GM18511 (cell line): ENCODE measurements around the gene ANAPC16.
A peak's percentile ranks its signal among the peaks of the same experiment; 100 is the strongest.
"Not testable (repeated sequence)": the region's sequence is repeated elsewhere in the genome, so short reads cannot be mapped to it uniquely, and the experiment has no call there.

Source experiments
- ATAC-seq: cut with Tn5 transposase; IDR thresholded peaks from one replicate; pipeline ENCODE4 v1.9.1; 2021; ENCODE audit warnings: mild to moderate bottlenecking, moderate library complexity; ENCODE audit not compliant: unreplicated experiment

Gene ANAPC16

DNA sequence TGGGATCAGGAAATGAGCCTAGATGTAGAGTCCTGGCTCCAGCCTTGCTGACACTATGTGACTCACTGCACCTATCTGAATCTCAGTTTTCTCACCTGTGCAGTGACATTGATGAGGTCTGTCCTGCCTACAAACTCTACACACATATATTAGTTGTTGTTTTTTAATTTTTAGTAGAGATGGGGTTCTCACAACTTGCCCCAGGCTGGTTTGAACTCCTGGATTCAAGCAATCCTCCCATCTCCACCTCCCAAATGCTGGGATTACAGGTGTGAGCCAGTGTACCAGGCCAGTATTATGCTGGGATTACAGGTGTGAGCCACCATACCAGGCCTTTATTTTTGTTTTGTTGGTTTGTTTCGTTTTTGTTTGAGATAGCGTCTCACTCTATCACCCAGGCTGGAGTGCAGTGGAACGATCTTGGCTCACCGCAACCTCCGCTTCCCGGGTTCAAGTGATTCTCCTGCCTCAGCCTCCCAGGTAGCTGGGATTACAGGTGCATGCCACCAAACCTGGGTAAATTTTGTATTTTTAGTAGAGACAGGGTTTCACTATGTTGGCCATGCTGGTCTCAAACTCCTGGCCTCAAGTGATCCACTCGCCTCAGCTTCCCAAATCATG is 46.1 kb downstream of the ANAPC16 start:
- peak; percentile 8 for ATAC-seq

- ATAC-seq, result no peak
Measured at GRCh38 chr10:72263613-72264241, 47.9 kb downstream of the ANAPC16 start.

- no peak for ATAC-seq
Measured at GRCh38 chr10:72264536-72264935, 48.7 kb downstream of the ANAPC16 start.

GRCh38 chr10:72265508-72265907 is 49.7 kb downstream of the ANAPC16 start:
- no peak for ATAC-seq

- no peak for ATAC-seq
Measured at GRCh38 chr10:72265990-72266865, 50.4 kb downstream of the ANAPC16 start.

DNA sequence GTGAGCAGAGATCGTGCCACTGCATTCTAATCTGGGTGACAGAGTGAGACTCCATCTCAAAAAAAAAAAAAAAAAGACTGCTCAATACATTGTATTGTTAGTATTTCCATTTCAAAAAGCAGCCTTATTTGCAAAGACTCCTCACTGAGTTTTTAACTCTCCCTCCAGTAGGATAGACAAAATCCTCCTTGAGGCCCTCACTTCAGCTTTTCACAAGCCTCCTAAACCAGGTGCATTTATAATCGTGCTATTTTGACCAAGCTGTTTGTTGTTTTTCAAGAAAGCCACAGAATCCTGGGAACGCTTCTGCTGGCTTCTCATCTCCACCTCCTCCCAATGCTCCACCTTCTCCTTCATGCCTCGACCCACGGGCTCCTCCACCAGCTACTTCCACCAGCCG is 51.6 kb downstream of the ANAPC16 start:
- ATAC-seq, result no peak

- ATAC-seq, result no peak
Measured at GRCh38 chr10:72267819-72268399, 52.1 kb downstream of the ANAPC16 start.

- ATAC-seq, result not testable (repeated sequence)
Measured at GRCh38 chr10:72268475-72269200, 52.8 kb downstream of the ANAPC16 start.

DNA sequence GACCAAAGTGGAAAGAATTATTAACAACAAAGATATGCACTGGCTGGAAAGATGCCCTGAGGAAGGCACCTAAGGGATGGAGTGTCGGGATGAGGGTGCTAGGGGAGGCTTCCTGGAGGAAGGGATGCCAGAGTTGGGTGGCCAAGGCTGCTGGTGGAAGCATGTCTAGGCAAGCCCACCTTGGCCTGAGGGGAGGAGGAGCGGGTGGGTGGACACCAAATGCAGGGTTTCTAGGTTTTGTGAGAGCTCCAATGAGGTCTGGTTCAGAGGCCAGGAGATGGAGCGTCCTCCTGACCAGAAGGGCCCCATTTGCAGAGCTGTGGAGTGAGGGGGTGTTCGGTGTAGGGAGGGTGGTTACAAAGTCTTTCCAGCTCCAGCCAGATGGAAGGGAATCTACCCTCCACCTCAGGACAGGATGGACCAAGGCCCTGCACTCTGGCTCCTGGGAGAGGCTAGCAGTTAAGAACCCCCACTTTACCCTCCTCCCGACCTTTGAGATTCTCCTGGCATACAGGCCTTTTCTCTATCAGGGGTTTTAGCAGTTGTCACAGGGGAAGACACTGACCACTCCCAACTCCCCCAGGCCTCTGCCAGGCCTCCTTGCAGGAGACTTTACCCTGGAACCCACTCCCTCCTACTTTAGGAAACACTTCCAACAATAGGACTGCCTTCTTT is 54.9 kb downstream of the ANAPC16 start:
- ATAC-seq, result no peak

DNA sequence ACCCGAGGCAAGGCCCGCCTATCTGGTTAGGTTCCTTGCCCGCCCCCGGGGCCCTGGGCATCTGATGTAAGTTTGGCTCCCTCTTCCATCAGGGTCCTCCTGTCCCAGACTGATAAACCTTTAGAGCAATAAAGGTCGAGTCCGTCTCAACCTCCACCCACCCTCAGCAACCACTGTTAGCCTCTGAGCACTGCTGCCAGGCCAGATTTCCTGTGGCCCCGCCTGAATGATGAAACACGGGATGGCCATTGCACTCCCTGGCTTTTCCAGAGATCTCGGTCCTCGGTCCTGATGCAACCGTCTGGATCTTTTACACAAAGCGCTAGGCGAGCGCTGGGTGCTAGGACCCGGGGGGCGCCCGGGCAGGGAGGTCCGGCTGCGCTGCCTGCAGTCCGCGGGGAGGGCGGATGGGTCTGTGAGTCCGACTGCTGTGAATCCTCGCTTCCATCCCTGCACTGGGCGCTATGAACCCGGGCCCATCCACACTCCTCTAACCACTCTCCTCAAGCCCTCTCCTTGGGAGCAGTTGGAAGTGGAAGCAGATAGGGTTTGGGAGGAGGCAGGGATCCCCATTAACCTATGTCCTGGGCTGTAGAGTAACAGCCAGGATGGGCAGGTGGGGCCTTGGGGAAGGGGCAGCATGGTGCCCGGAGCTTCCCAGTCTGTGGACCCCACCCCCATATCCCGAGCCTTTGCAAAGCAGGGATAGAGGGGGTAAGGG is 57.0 kb downstream of the ANAPC16 start:
- peak; percentile 41 for ATAC-seq

DNA sequence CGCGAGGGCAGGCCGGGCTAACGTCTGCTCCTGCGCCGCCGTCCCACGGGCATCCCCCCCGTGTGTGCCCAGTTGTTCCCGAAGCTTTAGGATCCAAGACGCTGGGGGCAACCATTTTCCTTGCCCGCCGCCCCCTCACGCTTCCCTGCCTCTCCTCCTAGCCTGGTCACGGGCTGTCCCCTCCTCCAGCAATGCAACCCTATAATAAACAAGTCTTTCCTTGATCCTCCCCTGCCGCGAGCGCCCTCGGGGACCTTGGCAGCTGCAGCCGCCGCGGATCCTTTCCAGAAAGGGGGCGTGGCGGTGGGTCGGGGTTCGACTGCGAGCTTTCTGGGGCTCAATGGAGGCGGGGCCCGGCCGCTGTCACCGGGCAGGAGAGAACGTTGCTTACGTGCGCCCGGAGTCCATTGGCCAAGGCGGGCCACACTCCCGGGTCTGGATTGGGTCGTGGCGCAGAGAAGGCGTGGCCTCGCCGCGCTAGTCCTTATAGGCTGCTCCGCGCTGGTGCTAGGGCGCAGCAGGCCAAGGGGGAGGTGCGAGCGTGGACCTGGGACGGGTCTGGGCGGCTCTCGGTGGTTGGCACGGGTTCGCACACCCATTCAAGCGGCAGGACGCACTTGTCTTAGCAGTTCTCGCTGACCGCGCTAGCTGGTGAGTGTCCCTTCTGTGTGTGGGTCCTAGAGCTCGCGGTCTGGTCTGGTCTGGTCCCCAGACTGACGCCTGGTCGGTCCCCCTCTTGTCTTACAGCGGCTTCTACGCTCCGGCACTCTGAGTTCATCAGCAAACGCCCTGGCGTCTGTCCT is 57.8 kb downstream of the ANAPC16 start, which contains the start of gene DDIT4:
Gene DDIT4 (plus strand): TSS at position 515 of the 803 bp plus-strand sequence. CDS start 293 bp downstream, outside the sequence.
- ATAC-seq, result peak; percentile 83

GRCh38 chr10:72274213-72274729 is 58.5 kb downstream of the ANAPC16 start:
- ATAC-seq, result no peak

DNA sequence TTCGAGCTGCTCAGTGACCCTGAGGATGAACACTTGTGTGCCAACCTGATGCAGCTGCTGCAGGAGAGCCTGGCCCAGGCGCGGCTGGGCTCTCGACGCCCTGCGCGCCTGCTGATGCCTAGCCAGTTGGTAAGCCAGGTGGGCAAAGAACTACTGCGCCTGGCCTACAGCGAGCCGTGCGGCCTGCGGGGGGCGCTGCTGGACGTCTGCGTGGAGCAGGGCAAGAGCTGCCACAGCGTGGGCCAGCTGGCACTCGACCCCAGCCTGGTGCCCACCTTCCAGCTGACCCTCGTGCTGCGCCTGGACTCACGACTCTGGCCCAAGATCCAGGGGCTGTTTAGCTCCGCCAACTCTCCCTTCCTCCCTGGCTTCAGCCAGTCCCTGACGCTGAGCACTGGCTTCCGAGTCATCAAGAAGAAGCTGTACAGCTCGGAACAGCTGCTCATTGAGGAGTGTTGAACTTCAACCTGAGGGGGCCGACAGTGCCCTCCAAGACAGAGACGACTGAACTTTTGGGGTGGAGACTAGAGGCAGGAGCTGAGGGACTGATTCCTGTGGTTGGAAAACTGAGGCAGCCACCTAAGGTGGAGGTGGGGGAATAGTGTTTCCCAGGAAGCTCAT is 59.0 kb downstream of the ANAPC16 start:
- ATAC-seq, result no peak

DNA sequence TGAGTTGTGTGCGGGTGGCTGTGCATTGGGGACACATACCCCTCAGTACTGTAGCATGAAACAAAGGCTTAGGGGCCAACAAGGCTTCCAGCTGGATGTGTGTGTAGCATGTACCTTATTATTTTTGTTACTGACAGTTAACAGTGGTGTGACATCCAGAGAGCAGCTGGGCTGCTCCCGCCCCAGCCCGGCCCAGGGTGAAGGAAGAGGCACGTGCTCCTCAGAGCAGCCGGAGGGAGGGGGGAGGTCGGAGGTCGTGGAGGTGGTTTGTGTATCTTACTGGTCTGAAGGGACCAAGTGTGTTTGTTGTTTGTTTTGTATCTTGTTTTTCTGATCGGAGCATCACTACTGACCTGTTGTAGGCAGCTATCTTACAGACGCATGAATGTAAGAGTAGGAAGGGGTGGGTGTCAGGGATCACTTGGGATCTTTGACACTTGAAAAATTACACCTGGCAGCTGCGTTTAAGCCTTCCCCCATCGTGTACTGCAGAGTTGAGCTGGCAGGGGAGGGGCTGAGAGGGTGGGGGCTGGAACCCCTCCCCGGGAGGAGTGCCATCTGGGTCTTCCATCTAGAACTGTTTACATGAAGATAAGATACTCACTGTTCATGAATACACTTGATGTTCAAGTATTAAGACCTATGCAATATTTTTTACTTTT is 59.7 kb downstream of the ANAPC16 start:
- ATAC-seq, result no peak

- no peak for ATAC-seq
Measured at GRCh38 chr10:72276013-72276387, 60.2 kb downstream of the ANAPC16 start.

DNA sequence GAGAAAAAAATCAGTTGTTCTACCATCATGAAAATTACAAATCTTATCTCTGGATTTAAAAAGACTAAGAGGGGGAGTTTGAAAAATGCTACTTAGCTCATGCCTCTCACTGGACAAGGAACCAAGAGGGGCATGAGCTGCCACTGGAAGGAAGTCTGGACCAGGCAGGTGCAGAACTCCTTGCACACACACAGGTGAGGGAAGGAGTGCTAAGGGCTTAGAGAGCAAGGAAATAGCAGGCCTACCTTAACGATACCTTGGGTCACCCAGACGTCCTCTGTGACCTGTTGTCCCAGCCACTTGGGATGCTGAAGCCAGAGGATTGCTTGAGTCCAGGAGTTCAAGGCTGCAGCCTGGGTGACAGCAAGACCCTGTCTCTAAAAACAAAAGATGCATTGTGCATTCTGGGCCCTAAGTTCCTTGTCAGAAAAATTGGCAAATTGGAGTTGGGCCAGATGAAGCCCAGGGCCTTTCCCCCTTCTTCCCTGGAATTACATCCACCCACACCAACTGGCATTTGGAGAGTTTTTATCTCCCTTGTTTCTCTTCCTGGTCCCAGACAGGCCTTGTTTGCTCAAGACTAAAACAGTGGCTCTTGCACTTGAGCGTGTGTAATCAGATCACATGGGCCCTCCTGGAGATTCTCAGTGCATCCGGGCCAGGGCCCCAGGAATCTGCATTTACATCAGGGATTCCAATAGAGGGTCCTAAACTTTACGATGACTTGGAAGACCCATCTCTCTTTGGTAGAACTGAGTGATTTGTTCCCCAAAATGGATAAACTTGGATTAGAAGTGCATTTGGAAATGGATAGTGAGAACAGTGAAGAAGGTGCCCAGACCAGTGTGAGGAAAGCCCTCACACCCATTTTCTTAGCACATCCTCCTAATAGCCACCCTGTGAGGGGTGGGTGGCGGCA is 60.9 kb downstream of the ANAPC16 start:
- no peak for ATAC-seq
